PFSK-1 (cell line): ENCODE data around the gene SLC2A13.

Experiments used
- FOXP2 ChIP-seq: optimal IDR thresholded peaks from 2 replicates; pipeline ENCODE3; 2011; ENCODE audit warnings: borderline replicate concordance, control low read depth, inconsistent platforms; ENCODE audit not compliant: insufficient read depth; ENCODE audit errors: extremely low read length, extremely low read depth
- POLR2AphosphoS5 ChIP-seq: IDR thresholded peaks from 2 replicates; pipeline ENCODE4 v1.6.1; 2012; ENCODE audit warnings: low read depth, mild to moderate bottlenecking, control low read depth, low read length, moderate library complexity
- REST ChIP-seq, 2 experiments: IDR thresholded peaks; 2 replicates each; pipeline versions ENCODE4 v1.6.1 to v1.8.0; 2011 to 2012; ENCODE audit warnings: low read depth in 2 of 2, low read length in 2 of 2, control low read depth in 1 of 2, inconsistent platforms in 1 of 2, mild to moderate bottlenecking in 1 of 2, moderate library complexity in 1 of 2; ENCODE audit not compliant: insufficient read depth in 1 of 2
- TAF1 ChIP-seq: IDR thresholded peaks from 2 replicates; pipeline ENCODE4 v1.6.1; 2012; ENCODE audit warnings: low read length, control low read depth, borderline replicate concordance; ENCODE audit not compliant: insufficient read depth

DNA sequence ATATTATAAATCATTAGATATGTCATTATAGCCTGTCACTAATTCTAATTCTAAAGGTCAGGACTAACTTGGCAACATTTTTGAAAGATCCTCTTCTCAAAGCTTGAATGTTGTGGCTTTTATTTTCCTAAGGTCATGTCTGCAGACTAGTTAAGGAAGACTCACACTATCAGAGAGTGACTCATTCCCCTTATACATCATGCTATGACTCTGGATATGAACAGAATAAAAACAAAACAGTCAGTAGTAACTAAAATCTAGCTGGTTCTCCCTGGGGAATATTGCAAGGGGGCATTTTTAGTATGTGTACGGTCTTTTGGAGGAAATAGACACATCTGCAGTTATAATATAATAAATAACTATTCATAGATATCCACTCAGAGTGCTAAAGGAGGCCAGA, 170.6 kb downstream of the SLC2A13 start:
- TF ChIP-seq POLR2AphosphoS5 = no peak
- TF ChIP-seq TAF1 = no peak
- TF ChIP-seq FOXP2 = no peak
- no peak for TF ChIP-seq REST (IDR thresholded peaks at IDR 0.05; ENCODE audit: insufficient read depth in 1 of 2, low read depth in 2 of 2, low read length in 2 of 2)
